Measurements from ENCODE around the gene FAM163B.

DNA sequence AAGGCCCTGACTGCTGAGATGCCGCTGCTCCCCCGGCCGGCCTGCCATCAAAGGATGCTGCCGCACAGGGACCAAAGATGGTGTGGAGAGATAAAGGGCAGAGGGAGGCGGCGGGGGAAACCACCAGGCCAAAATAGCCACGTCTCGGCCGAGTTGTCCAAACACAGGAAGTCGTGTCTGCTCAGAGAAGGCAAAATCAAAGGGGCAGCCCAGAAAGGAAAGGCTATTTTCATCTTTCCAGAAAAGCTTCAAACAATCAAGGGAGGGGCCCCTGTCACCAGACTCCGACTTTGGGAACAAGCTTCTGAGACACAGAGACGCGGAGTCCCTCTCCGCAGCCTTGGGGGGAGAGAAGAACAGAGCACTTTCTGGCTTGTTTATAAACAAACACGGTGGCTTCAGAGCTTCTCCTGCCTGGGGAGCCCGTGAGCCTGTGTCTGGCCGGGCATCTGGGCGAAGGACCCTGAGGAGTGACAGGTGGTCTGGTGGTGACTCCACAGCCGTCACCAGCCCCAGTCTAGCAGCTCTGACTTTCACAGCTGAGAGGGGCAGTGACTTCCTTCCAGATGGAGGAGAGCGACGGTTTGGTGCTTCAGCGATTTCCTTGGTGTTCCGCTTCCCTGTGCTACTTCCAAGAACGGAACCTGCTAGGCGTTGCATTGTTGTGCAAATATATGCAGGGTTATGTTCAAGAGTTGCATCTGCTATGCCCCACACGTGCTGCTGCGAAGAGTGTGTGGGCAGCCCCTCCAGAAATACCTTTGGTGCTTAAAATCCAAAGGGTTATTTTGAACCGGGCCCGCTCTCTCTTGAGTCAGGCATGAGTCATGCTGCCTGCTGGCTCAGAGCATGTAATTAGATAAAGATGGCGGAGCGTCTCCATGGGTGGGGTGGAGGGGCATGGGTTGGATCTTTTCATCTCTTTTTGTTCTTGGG is 50.7 kb downstream of the FAM163B start:
- TF ChIP-seq, protein P1, sequence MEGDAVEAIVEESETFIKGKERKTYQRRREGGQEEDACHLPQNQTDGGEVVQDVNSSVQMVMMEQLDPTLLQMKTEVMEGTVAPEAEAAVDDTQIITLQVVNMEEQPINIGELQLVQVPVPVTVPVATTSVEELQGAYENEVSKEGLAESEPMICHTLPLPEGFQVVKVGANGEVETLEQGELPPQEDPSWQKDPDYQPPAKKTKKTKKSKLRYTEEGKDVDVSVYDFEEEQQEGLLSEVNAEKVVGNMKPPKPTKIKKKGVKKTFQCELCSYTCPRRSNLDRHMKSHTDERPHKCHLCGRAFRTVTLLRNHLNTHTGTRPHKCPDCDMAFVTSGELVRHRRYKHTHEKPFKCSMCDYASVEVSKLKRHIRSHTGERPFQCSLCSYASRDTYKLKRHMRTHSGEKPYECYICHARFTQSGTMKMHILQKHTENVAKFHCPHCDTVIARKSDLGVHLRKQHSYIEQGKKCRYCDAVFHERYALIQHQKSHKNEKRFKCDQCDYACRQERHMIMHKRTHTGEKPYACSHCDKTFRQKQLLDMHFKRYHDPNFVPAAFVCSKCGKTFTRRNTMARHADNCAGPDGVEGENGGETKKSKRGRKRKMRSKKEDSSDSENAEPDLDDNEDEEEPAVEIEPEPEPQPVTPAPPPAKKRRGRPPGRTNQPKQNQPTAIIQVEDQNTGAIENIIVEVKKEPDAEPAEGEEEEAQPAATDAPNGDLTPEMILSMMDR (IDR thresholded peaks at IDR 0.05 in 8 of 11, conservative IDR thresholded peaks at IDR 0.05 in 3 of 11) = no peak
- TF ChIP-seq POLR2A (IDR thresholded peaks at IDR 0.05) = no peak
- TF ChIP-seq POLR2AphosphoS5 (IDR thresholded peaks at IDR 0.05) = peak in 1 of 3 donors; percentile 24
